NCI-H146 (cell line): Measurements from ENCODE around the gene PFDN5.

Experiments
- DNase-seq: peaks from one replicate; lab custom pipeline; 2025; lab: John Stamatoyannopoulos, UW

The PFDN5 gene

GRCh38 chr12:53295070-53295890, at the start of gene PFDN5:
Gene PFDN5 (plus strand): TSS chr12:53295542. CDS start chr12:53295568, 26 bp downstream.
- DNase-seq = peak; percentile 86

- DNase-seq = peak; percentile 85
Observed at GRCh38 chr12:53251477-53252348, 43.6 kb upstream of the PFDN5 start.

GRCh38 chr12:53252349-53252916, 42.9 kb upstream of the PFDN5 start:
- peak; percentile 60 for DNase-seq

GRCh38 chr12:53253298-53253697, 42.0 kb upstream of the PFDN5 start:
- DNase-seq = no peak

GRCh38 chr12:53254816-53255545, 40.4 kb upstream of the PFDN5 start:
- no peak for DNase-seq

GRCh38 chr12:53255996-53256395, 39.3 kb upstream of the PFDN5 start:
- no peak for DNase-seq

- no peak for DNase-seq
Observed at GRCh38 chr12:53258541-53259539, 36.5 kb upstream of the PFDN5 start.

- no peak for DNase-seq
Observed at GRCh38 chr12:53259891-53260290, 35.5 kb upstream of the PFDN5 start.

- DNase-seq = no peak
Observed at GRCh38 chr12:53265783-53266182, 29.6 kb upstream of the PFDN5 start.

- peak; percentile 37 for DNase-seq
Observed at GRCh38 chr12:53267306-53267998, 27.9 kb upstream of the PFDN5 start.

GRCh38 chr12:53267999-53268629, 27.2 kb upstream of the PFDN5 start, which contains the start of gene ESPL1:
Gene ESPL1 (plus strand): TSS chr12:53268299. CDS start chr12:53268767, 468 bp downstream.
- peak; percentile 79 for DNase-seq

- no peak for DNase-seq
Observed at GRCh38 chr12:53268630-53269562, 26.4 kb upstream of the PFDN5 start.

- DNase-seq = no peak
Observed at GRCh38 chr12:53274445-53274844, 20.9 kb upstream of the PFDN5 start.

GRCh38 chr12:53276511-53276910, 18.8 kb upstream of the PFDN5 start:
- no peak for DNase-seq

- peak; percentile 6 for DNase-seq
Observed at GRCh38 chr12:53277981-53278380, 17.4 kb upstream of the PFDN5 start.

- no peak for DNase-seq
Observed at GRCh38 chr12:53279283-53279869, 16.0 kb upstream of the PFDN5 start.

- no peak for DNase-seq
Observed at GRCh38 chr12:53279888-53280498, 15.3 kb upstream of the PFDN5 start.
